Mesothelial cell of epicardium (in vitro differentiated cells): ENCODE results near the gene UBE2M. TPM values are rescaled to one million over a fixed set of nuclear protein-coding genes. Genes with fewer than 3 reads are reported as not detected.
A peak's percentile ranks its signal among the peaks of the same experiment; 100 is the strongest.
"Not testable (repeated sequence)": the region's sequence is repeated elsewhere in the genome, so short reads cannot be mapped to it uniquely, and the experiment has no call there.

Experiments
- DNase-seq, 2 experiments: peaks; one replicate each; pipeline ENCODE4 v3.0.0; 2021; ENCODE audit warnings: low spot score in 2 of 2; ENCODE audit not compliant: unreplicated experiment in 2 of 2
- H3K27ac Mint-ChIP-seq: 2 replicates; pipeline ENCODE4 v1.8.0; 2021; ENCODE audit warnings: mixed read lengths
- H3K27me3 Mint-ChIP-seq: 2 replicates; pipeline ENCODE4 v1.8.0; 2021; ENCODE audit warnings: low read depth, mixed read lengths
- H3K36me3 Mint-ChIP-seq: 2 replicates; pipeline ENCODE4 v1.8.0; 2021; ENCODE audit warnings: mixed read lengths
- H3K4me1 Mint-ChIP-seq: 2 replicates; pipeline ENCODE4 v1.8.0; 2021; ENCODE audit warnings: mixed read lengths
- H3K4me3 Mint-ChIP-seq: 2 replicates; pipeline ENCODE4 v1.8.0; 2021; ENCODE audit warnings: mild to moderate bottlenecking, moderate library complexity, mixed read lengths
- H3K9me3 Mint-ChIP-seq: 2 replicates; pipeline ENCODE4 v1.8.0; 2021; ENCODE audit warnings: mixed read lengths
- total RNA-seq: library from RNA; stranded (reverse); gene quantifications from 3 replicates; pipeline ENCODE4 v1.2.1, GENCODE V29; 2021
- TF ChIP-seq, protein P1 (sequence below): fragments of 200-600 bp; sonication (generic); IDR thresholded peaks from one replicate; pipeline ENCODE4 v1.5.0; 2021; ENCODE audit warnings: antibody characterized with exemption; ENCODE audit not compliant: unreplicated experiment

UBE2M gene
- total RNA-seq, 1 donor from 2014 or later: 73.4 TPM

DNA sequence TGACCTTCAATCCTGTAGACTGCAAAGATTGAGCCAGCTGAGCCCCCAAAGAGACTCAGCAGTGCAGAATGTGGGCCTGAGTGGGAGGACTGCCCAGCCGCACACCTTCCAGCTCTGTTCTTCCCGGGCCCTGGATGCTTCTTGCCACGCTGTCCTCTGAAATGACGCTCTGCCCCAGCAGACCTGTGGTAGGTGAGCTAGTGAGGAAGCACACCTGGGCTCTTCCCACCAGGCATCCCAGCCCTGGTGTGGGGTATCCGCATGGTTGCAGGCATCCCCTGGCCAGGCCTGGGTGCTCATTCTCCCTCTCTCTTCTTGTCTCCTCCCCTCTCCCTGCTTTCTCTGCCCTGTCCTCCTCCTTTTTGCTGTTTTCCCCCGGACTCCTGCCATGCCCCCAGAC lies 24.6 kb upstream of the UBE2M start:
- Mint-ChIP-seq H3K27me3 (no peaks in the 10 kb centered on the region), H3K9me3 (no peaks in the 10 kb centered on the region), H3K4me3 (no peak overlapping the region), H3K4me1 (peaks cover 8% of the 10 kb centered on the region), H3K36me3 (peaks cover 8% of the 10 kb centered on the region), H3K27ac (no peak overlapping the region)
- DNase-seq: no peak
- TF ChIP-seq, protein P1, sequence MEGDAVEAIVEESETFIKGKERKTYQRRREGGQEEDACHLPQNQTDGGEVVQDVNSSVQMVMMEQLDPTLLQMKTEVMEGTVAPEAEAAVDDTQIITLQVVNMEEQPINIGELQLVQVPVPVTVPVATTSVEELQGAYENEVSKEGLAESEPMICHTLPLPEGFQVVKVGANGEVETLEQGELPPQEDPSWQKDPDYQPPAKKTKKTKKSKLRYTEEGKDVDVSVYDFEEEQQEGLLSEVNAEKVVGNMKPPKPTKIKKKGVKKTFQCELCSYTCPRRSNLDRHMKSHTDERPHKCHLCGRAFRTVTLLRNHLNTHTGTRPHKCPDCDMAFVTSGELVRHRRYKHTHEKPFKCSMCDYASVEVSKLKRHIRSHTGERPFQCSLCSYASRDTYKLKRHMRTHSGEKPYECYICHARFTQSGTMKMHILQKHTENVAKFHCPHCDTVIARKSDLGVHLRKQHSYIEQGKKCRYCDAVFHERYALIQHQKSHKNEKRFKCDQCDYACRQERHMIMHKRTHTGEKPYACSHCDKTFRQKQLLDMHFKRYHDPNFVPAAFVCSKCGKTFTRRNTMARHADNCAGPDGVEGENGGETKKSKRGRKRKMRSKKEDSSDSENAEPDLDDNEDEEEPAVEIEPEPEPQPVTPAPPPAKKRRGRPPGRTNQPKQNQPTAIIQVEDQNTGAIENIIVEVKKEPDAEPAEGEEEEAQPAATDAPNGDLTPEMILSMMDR: no peak

DNA sequence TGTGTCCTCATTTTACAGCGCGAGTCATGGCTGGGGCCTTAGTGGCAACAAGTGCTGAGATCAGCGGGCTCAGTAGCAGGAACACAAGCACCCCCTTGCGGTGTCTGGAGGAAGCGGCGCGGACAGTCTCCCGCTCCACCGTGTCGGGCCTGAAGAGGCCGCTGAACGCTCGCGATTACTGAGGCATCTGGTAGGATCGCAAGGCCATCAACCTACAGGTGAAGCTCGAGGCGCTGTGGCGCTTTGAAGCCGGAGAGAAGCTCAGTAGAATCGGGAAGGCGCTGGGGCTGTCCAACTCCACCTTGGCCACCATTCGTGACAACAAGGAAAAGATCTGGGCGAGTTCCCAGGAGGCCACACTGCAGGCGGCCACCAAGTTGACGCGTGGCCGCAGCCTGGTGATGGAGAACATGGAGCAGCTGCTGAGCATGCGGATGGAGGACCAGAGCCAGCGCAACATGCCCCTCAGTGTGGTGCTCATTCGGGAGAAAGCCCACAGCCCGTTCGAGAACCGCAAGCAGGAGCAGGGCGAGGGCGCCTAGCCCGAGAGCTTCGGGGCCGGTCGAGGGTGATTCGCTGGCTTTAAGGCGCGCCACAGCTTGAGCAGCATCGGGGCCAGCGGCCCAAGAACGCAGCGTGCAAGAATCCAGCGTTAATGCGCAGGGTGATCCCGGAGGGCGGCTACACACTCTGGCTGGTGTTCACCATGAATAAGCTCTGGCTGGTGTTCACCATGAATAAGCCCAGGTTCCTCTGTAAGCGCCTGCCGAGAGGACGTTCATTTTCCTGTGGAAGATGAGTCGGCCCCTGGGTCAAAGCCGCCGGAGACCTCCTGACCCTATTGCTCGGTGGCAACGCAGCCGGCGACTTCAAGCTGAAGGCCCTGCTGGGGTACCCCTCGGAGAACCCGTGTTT lies 23.1 kb upstream of the UBE2M start:
- no peaks in the 10 kb centered on the region for H3K9me3 Mint-ChIP-seq
- peak; percentile 65 to 90 for DNase-seq
- TF ChIP-seq, protein P1: peak; percentile 77
- H3K27me3 Mint-ChIP-seq: no peaks in the 10 kb centered on the region
- peak overlapping the region; percentile 72 for H3K27ac Mint-ChIP-seq
- H3K4me3 Mint-ChIP-seq: no peak overlapping the region
- H3K4me1 Mint-ChIP-seq: peaks cover 8% of the 10 kb centered on the region
- H3K36me3 Mint-ChIP-seq: peaks cover 8% of the 10 kb centered on the region

DNA sequence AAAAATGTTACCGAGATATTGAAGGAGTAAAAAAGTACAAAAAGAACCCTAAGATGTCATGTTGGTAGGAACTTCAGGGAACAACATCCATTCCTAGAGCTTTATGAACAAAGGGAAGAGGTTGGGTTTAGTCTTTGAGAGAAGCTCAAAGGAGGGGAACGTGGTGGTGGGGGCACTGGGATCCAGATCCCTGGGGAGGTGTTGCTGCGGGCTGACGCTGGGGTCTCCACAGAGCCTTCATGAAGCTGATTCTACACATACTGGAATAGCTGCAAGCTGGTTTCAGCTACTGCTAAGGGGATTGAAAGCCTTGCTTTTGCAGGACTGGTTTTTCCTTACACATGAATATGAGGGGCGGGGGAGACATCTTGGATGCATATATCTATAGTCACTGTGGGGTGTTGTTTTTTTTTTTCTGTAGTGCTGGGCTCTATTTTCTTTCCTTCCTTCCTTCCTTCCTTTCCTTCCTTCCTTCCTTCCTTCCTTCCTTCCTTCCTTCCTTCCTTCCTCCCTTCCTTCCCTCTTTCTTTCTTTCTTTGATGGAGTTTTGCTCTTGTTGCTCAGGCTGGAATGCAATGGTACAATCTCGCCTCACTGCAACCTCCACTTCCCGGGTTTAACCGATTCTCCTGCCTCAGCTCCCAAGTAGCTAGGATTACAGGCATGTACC lies 21.2 kb upstream of the UBE2M start:
- Mint-ChIP-seq H3K9me3 (no peaks in the 10 kb centered on the region), H3K27me3 (no peaks in the 10 kb centered on the region), H3K36me3 (peaks cover 8% of the 10 kb centered on the region), H3K4me3 (no peak overlapping the region), H3K4me1 (peaks cover 12% of the 10 kb centered on the region), H3K27ac (peak overlapping the region; percentile 14)
- DNase-seq: peak in 1 of 2 experiments; percentile 20
- TF ChIP-seq, protein P1: no peak

DNA sequence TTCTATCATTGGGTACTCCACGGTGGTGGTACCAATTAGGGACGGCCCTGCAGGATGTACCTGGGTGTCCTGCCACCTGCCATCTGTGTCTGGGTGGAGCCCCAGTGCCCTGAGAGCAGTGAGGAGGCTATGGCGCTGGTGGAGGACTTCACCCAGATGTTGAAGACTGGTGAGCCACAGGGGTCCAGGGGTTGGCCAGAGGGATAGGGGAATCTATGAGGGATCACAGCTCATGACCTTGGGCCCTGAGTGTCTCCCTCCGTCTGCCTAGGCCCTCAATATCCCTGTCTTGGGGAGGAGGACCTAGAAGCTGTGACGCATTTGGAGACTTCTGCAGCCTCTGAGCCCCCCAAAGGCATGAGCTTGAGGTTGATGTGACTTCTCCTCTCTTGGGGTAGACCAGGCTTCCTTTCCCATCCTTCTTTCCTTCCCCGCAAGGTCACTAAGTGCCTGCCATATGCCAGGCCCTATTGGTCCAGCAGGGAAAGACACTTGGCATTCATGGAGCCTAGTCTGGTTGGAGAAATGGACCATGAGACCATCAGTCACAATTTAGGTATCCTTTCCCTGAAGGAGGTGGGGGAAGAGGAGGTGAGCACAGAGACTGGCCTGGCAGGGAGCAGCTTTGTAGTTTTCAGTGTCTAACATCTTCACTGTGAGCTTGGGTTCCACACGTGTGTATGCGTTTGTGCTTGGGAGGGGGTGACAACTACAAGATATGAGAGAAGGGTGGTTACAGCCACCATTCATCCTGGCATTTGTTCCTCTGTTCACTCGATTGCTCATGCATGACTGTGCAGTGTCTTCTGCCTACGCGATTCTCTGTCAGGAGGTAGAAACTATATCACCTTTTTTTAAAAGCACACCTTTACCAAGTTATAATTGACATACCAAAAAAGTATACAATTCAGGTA lies 19.9 kb upstream of the UBE2M start:
- DNase-seq: no peak
- Mint-ChIP-seq H3K4me1 (peaks cover 21% of the 10 kb centered on the region), H3K36me3 (peaks cover 8% of the 10 kb centered on the region), H3K27me3 (no peaks in the 10 kb centered on the region), H3K4me3 (no peak overlapping the region), H3K27ac (no peak overlapping the region), H3K9me3 (no peaks in the 10 kb centered on the region)
- TF ChIP-seq, protein P1: no peak

DNA sequence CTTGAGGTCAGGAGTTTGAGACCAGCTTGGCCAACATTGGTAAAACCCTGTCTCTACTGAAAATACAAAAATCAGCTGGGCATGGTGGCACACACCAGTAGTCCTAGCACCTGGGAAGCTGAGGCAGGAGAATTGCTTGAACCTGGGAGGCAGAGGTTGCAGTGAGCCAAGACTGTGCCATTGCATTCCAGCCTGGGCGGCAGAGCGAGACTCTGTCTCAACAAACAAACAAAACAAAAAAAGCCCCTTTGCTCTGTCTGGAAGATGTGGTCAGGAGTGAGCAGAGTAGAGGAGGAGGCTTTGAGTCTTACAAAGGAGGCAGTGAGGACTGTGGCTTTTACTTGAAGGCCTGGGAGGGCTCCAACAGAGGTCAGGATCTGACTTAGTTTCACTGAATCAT lies 19.2 kb upstream of the UBE2M start:
- not testable (repeated sequence) for H3K27ac Mint-ChIP-seq, H3K36me3 Mint-ChIP-seq, H3K9me3 Mint-ChIP-seq, H3K27me3 Mint-ChIP-seq, H3K4me3 Mint-ChIP-seq
- peak in 1 of 2 experiments; percentile 31 for DNase-seq
- peaks cover 20% of the 10 kb centered on the region for H3K4me1 Mint-ChIP-seq
